Smooth muscle cell (in vitro differentiated cells): ENCODE results near the gene GNB1. TPM values are rescaled to one million over a fixed set of nuclear protein-coding genes. Genes with fewer than 3 reads are reported as not detected.

Source experiments
- DNase-seq: peaks from one replicate; lab custom pipeline; 2025; ENCODE audit not compliant: unreplicated experiment; lab: John Stamatoyannopoulos, UW
- H2AFZ ChIP-seq: fragments of 200-600 bp; sonication (generic); 2 replicates; pipeline ENCODE4 v1.6.0; 2016; ENCODE audit warnings: antibody characterized with exemption, low read depth, mild to moderate bottlenecking
- H3F3A ChIP-seq: fragments of 200-600 bp; sonication (generic); 2 replicates; pipeline ENCODE4 v1.6.0; 2017; ENCODE audit warnings: antibody characterized with exemption, low read depth
- H3K27ac ChIP-seq: fragments of 200-600 bp; sonication (generic); 2 replicates; pipeline ENCODE4 v1.5.1; 2016; ENCODE audit warnings: low read depth, mild to moderate bottlenecking
- H3K27me3 ChIP-seq: fragments of 200-600 bp; sonication (generic); 2 replicates; pipeline ENCODE4 v1.6.1; 2016; ENCODE audit warnings: low read depth, mild to moderate bottlenecking
- H3K36me3 ChIP-seq: fragments of 200-600 bp; sonication (generic); 2 replicates; pipeline ENCODE4 v1.5.1; 2016; ENCODE audit warnings: low read depth
- H3K4me1 ChIP-seq: fragments of 200-600 bp; sonication (generic); 2 replicates; pipeline ENCODE4 v1.5.1; 2016; ENCODE audit warnings: low read depth
- H3K4me2 ChIP-seq: fragments of 200-600 bp; sonication (generic); 2 replicates; pipeline ENCODE4 v1.6.0; 2016; ENCODE audit warnings: mild to moderate bottlenecking
- H3K4me3 ChIP-seq: fragments of 200-600 bp; sonication (generic); 2 replicates; pipeline ENCODE4 v1.5.1; 2016; ENCODE audit warnings: mild to moderate bottlenecking
- H3K79me2 ChIP-seq: fragments of 200-600 bp; sonication (generic); 2 replicates; pipeline ENCODE4 v1.6.0; 2016; ENCODE audit warnings: low read depth, mild to moderate bottlenecking
- H3K9ac ChIP-seq: fragments of 200-600 bp; sonication (generic); 2 replicates; pipeline ENCODE4 v1.6.0; 2016; ENCODE audit warnings: low read depth
- H3K9me3 ChIP-seq: fragments of 200-600 bp; sonication (generic); replicated peaks from 2 replicates; pipeline ENCODE4 v1.5.1; 2016; ENCODE audit warnings: low read depth
- H4K20me1 ChIP-seq: fragments of 200-600 bp; sonication (generic); 2 replicates; pipeline ENCODE4 v1.6.0; 2016; ENCODE audit warnings: low read depth
- WGBS: methylation state at CpG from one replicate; pipeline ENCODE4 v1.1.7; 2016; ENCODE audit warnings: low lambda C conversion rate; 5-methylcytosine and 5-hydroxymethylcytosine counted together
- polyA plus RNA-seq: library from polyadenylated mRNA; unstranded; fragments of >200 nt; fragmentation: Nextera tagmentation; extraction: Ambion mirVana; gene quantifications from 2 replicates; pipeline ENCODE4 v1.2.1, GENCODE V29; 2016
- total RNA-seq: library from RNA; depleted of rRNA; stranded (reverse); fragments of >200 nt; gene quantifications from 2 replicates; pipeline ENCODE4 v1.2.3, GENCODE V29; 2014
- TF ChIP-seq, protein P1 (sequence below): fragments of 200-600 bp; sonication (generic); IDR thresholded peaks from 2 replicates; pipeline ENCODE4 v1.5.1; 2017; ENCODE audit warnings: borderline replicate concordance, mild to moderate bottlenecking, antibody characterized with exemption; ENCODE audit not compliant: insufficient read depth, poor library complexity, severe bottlenecking

Gene GNB1
- total and polyA plus RNA-seq, 2 experiments from 2014 or later = 208 to 293 TPM

DNA sequence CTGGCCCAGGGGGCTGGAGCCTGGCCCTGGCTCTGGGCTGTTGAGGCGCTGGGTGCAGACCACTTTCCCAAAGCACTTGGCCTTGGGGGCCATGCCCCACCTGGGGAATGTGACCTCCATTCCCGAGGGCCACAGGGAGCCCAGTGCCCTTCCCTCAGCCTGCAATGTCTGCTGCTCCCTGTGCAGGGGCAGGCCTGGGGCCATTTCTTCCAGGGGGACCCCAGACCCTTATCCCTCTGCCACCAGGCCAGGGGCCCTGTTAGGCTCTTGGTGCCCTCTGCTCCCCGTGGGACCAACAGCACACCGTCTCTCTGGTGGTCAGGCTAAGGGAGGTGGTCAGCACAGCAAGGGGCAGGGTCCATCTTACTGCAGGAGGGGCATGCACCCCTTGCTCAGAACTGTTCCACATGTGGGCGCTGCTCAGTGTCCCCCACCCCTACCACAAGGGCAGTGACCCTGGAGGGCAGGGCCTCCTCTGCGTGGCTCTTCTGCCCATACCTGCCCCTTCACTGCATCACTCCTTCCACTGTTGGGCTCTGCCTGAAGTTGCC, 29.2 kb upstream of the GNB1 start:
- TF ChIP-seq, protein P1, sequence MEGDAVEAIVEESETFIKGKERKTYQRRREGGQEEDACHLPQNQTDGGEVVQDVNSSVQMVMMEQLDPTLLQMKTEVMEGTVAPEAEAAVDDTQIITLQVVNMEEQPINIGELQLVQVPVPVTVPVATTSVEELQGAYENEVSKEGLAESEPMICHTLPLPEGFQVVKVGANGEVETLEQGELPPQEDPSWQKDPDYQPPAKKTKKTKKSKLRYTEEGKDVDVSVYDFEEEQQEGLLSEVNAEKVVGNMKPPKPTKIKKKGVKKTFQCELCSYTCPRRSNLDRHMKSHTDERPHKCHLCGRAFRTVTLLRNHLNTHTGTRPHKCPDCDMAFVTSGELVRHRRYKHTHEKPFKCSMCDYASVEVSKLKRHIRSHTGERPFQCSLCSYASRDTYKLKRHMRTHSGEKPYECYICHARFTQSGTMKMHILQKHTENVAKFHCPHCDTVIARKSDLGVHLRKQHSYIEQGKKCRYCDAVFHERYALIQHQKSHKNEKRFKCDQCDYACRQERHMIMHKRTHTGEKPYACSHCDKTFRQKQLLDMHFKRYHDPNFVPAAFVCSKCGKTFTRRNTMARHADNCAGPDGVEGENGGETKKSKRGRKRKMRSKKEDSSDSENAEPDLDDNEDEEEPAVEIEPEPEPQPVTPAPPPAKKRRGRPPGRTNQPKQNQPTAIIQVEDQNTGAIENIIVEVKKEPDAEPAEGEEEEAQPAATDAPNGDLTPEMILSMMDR = no peak

DNA sequence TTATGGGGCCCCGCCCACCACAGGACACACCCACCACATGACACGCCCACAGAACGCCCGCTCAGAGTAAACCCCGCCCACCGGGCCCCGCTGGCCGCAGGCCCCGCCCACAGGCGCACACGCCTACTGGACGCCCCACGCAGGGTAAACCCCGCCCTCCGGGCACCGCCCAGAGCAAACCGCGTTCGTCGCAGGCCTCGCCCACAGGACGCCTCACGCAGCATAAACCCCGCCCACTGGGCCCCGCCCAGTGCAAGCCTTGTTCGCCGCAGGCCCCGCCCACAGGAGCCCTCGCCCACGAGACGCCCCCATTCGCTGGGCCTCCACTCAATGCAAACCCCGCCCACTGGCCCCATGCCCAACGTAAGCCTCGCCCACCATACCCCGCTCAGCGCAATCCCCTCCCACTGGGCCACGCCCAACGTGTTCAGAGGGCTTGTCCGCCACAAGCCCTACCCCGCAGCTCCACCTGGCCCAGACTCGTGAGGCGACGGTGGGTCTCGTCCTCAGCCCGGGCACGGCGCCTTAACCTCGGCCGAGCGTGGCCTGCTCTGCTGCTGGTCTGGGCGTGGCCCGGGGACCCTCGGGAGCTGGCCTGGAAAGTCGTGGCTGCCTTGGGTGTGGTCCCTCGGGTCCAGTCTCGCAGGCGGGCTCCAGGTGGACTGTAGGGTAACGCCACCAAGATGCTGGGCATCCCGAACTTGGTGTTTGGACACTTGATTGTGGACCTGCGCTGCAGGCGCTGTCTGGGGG, 28.6 kb upstream of the GNB1 start:
- no peaks in the 10 kb centered on the region for H3K36me3 ChIP-seq
- H4K20me1 ChIP-seq = no peaks in the 10 kb centered on the region
- H3K27ac ChIP-seq = no peak overlapping the region
- peaks cover 7% of the 10 kb centered on the region for H3K4me1 ChIP-seq
- no peaks in the 10 kb centered on the region for H3K27me3 ChIP-seq
- H3K4me3 ChIP-seq = peak overlapping the region; percentile 53
- no peak overlapping the region for H3K9ac ChIP-seq
- no peak overlapping the region for H2AFZ ChIP-seq
- WGBS = 22% methylated on average over 27 of the region's 62 CpGs
- no peaks in the 10 kb centered on the region for H3K9me3 ChIP-seq
- peak overlapping the region; percentile 90 for H3K4me2 ChIP-seq
- H3K79me2 ChIP-seq = no peaks in the 10 kb centered on the region
- TF ChIP-seq, protein P1 = no peak
- no peaks in the 10 kb centered on the region for H3F3A ChIP-seq
- peak; percentile 97 for DNase-seq

More for the DNA sequence above, 29.2 kb upstream of the GNB1 start:
- no peaks in the 10 kb centered on the region for H4K20me1 ChIP-seq
- no peak overlapping the region for H3K27ac ChIP-seq
- no peak overlapping the region for H2AFZ ChIP-seq
- peak overlapping the region; percentile 90 for H3K4me2 ChIP-seq
- no peak overlapping the region for H3K9ac ChIP-seq
- no peaks in the 10 kb centered on the region for H3K79me2 ChIP-seq
- H3K36me3 ChIP-seq = no peaks in the 10 kb centered on the region
- H3K27me3 ChIP-seq = no peaks in the 10 kb centered on the region
- H3F3A ChIP-seq = no peaks in the 10 kb centered on the region
- no peak for DNase-seq
- H3K4me3 ChIP-seq = no peak overlapping the region
- H3K4me1 ChIP-seq = peaks cover 7% of the 10 kb centered on the region
- H3K9me3 ChIP-seq = no peaks in the 10 kb centered on the region
- WGBS = 85% methylated on average over 6 of the region's 6 CpGs

DNA sequence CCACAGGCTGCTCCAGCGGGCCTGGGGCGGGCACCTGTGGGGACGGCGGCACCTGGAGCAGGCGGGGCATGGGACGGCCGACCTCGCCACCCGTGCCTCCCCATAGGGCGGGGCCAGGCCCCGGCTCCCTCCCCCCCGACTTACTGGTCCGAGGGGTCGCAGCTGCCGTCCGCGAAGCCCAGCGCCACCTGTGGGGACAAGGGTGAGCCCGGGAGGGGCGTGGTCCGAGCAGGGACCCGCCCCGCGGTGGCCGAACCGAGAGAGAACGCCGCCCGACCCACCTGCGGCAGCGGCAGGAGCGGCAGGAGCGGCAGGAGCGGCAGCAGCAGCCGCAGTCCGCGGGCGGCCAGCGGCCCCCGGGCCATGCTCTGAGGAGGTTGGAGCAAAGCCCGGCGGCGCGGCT, 28.0 kb upstream of the GNB1 start, which contains the start of gene TMEM52:
TMEM52 (minus strand) TSS at position 379 of the 403 bp plus-strand sequence; CDS start at position 365, 14 bp downstream.
- H3K4me2 ChIP-seq = peak within 1 kb of the TSS; percentile 90
- peak within 1 kb of the TSS; percentile 53 for H3K4me3 ChIP-seq
- no peak for DNase-seq
- TF ChIP-seq, protein P1 = no peak
- H3K27me3 ChIP-seq = no peaks in the 10 kb centered on the region
- no peaks in the 10 kb centered on the region for H3F3A ChIP-seq
- H3K27ac ChIP-seq = no peak within 1 kb of the TSS
- no peak within 1 kb of the TSS for H2AFZ ChIP-seq
- no peaks in the 10 kb centered on the region for H3K9me3 ChIP-seq
- H4K20me1 ChIP-seq = no peaks in the 10 kb centered on the region
- no peak within 1 kb of the TSS for H3K9ac ChIP-seq
- H3K36me3 ChIP-seq = no peaks in the 10 kb centered on the region
- no peaks in the 10 kb centered on the region for H3K79me2 ChIP-seq
- WGBS = 0% methylated on average over 28 of the region's 44 CpGs
- peaks cover 7% of the 10 kb centered on the region for H3K4me1 ChIP-seq
